NCI-H1105 treated with DMSO at 0.1 percent for 48 hours (cell line): ENCODE measurements around the gene RNF149.
"Not testable (repeated sequence)": the region's sequence is repeated elsewhere in the genome, so short reads cannot be mapped to it uniquely, and the experiment has no call there.

Experiments used
- DNase-seq: peaks from one replicate; lab custom pipeline; 2025; lab: John Stamatoyannopoulos, UW

Gene RNF149

DNA sequence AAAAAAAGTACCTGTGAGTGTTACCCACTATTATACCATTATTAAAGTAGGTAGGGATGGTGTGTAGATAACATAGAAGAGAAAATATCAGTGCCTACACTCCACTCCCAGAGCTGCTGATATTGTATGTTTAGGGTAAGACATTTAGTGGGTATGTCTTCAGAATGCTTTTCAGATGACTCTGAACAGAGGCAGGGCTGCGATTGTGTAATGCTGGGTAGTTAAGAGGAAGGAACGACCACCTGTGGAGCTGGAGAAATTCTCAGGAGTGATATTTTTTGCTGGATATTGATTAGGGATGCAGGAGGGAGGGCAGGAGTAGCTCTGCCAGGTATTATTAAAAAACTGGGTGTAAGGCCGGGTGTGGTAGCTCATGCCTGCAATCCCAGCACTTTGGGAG, 53.0 kb downstream of the RNF149 start:
- DNase-seq: no peak

DNA sequence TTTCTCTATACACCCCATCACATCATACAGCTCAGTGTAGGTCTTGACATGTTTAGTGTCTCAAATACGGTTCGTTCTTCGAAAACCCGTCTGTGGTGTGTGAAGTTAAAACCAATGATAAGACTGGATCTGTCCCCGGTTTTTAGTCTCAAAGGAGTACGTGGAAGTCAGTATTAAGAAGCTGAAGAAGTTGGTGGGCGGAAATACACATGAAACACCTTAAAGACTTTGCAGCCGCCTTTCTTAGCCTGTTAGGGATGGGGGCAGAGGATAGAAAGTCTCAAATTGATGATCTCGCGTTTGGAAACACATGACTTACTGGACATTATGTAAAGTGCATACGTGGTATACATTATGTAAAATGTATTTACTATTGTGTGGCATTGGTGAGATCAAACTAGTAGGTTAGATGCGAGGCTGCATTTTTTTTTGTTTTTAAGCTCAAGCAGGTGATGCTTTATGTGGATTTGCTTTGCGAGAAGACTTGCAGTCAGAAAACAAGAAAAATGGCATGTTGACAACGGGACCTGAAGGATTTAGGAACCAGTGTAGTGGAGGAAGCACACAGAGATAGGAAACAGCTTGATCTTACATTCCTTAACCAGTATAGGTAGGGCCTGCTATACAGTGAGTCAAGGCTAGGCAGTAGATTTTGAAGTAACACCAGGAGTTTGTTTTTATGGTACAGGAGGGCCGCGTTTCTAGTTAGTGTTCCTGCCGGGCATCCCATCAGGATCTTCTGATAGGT, 54.6 kb downstream of the RNF149 start:
- DNase-seq: no peak

DNA sequence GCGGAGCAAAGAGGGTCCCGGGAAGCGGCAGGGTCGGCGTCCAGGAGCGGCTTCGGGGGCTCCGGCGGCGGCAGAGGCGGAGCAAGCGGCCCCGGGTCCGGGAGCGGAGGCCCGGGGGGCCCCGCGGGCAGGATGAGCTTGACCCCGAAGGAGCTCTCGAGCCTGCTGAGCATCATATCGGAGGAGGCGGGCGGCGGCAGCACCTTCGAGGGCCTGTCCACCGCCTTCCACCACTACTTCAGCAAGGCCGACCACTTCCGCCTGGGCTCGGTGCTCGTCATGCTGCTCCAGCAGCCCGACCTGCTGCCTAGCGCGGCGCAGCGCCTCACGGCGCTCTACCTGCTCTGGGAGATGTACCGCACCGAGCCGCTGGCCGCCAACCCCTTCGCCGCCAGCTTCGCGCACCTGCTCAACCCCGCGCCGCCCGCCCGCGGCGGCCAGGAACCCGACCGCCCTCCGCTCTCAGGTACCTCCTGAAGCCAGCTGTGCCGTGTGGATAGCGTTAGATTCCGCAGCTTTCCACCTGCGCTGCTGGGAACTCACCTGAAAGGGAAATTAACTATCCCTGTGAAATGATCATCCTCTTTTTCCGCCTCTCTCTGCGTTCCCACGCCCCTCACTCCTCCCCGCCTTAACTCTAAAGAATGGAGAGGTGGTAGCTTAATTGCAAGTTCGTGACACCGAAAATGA, 55.3 kb downstream of the RNF149 start:
- peak; percentile 54 for DNase-seq

DNA sequence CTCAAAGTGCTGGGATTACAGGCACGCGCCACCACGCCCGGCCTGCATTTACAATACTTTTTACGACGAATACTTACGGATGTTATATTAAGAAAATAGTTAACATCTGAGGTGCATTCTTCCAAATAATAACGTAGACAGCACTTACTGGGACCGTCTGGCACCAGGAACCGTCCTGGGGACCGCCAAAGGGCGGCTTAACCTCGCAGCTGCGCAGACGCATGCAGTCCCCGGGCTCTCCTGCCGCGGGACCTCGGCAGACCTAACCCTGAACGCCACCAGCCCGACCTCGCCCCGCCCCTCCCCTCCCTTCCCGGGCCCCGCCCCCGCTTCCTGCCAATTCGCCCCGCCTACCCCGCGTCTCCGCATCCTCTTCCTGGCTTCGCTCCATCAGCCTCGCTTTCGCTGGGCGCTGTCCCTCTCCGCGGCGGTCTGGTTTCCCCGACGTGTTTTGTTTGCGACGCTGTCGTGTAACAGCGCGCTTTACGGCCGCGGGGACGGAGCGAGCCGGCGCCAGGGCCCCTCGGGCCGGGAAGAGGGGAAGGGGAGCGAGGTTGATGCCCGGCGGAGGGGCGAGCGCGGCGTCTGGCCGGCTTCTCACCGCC, 56.0 kb downstream of the RNF149 start, which contains the start of gene CNOT11:
Gene CNOT11, plus strand, starts transcription at position 479 of the 605 bp plus-strand sequence. Its CDS starts 79 bp downstream, at position 558.
- DNase-seq: peak; percentile 91

DNA sequence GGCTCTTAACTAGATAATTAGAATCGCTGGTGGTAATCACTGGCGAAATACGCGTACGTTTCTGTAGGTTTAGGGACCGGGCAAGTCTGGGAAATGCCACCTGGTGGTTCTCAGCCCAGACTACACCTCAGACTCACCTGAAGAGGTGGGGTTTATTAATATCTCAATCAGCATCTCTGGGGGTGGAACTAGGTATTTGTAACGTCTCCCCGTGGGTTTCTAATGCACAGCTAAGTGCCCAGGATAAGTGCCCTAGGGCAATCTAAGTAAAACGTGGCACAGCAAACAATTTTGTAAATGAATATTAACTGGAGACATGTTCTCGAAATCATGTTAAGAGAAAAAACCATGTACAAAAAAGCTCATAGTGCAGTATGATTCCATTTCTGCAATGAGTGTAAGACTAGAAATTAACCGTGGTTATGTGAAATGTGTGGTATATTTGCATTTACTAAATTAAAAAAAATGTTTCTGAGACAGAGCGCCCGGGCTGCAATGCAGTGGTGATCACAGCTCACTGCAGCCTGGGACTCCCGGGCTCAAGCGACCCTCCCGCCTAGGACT, 56.6 kb downstream of the RNF149 start:
- DNase-seq: peak; percentile 80

DNA sequence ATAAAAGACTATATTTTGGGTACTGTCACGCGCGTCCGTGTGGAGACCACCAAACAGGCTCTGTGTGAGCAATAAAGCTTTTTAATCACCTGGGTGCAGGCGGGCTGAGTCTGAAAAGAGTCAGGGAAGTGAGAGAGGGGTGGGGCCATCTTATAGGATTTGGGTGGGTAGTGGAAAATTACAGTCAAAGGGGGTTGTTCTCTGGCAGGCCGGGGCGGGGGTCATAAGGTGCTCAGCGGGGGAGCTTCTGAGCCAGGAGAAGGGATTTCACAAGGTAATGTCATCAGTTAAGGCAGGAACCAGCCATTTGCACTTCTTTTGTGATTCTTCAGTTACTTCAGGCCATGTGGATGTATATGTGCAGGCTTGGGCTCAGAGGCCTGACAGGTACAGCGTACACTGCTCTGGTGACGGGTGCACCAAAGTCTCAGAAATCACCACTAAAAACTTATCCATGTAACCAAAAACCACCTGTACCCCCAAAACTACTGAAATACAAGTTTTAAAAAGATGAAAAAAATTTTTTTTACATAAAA, 57.2 kb downstream of the RNF149 start:
- not testable (repeated sequence) for DNase-seq

DNA sequence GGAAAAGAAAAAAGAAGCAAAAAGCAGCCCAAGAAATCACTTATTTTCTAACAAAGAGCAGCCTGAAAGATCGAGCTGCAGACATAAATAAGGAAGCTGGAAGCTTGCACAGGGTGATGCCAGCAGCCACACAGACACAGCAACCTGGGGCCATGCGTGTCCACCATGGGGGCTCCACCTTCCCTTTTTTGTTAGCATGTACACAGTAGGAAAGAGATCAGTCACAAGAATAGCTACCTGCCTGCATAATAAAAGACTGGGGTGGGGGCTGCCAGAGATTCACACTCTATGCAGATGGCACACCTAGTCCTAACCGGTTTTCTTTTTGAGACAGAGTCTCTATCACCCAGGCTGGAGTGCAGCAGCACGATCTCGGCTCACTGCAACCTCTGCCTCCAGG, 58.7 kb downstream of the RNF149 start:
- no peak for DNase-seq

DNA sequence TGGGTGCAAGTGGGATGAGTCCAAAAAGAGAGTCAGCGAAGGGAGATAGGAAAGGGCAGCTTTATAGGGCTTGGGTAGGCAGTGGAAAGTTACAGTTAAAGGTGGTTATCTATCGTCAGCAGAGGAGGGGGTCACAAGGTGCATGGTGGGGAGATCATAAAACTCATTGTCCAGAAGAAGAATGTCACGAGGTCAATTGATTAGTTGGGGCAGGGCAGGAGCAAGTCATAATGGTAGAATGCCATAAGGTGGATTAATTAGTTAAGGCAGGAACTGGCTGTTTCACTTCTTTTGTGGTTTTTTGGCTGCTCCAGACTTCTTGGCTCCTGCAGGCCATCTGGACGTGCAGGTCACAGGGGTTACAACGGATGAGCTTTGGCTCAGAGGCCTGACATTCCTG, 59.7 kb downstream of the RNF149 start:
- DNase-seq: not testable (repeated sequence)

DNA sequence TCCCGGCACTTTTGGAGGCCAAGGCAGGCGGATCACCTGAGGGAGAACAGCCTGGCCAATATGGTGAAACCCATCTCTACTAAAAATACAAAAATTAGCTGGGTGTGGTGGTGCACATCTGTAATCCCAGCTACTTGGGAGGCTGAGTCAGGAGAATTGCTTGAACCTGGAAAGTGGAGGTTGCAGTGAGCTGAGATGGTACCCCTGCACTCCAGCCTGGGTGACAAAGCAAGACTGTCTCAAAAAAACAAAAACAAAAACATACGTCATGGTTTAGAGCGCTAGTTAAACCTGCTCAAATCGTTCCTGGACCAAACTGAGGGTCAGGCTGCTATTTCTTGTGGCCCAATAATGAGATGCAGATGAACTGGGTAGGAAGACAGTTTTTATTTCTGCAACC, 63.0 kb downstream of the RNF149 start:
- DNase-seq: not testable (repeated sequence)

DNA sequence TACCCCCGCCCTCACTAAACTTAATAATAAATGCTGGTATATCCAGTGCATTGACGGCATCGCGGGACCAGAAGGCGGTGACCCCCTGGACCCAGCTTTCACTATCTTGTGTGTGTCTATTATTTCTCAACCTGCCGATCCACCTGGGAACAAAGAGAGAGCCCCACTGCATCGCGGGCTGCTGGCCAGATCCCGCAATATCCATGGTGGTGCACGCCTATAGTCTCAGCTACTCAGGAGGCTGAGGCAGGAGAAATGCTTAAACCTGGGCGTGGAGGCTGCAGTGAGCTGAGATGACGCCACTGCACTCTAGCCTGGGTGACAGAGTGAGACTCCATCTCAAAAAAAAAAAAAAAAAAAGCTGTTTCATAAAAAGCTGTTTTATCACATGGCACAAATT, 63.6 kb downstream of the RNF149 start:
- not testable (repeated sequence) for DNase-seq

DNA sequence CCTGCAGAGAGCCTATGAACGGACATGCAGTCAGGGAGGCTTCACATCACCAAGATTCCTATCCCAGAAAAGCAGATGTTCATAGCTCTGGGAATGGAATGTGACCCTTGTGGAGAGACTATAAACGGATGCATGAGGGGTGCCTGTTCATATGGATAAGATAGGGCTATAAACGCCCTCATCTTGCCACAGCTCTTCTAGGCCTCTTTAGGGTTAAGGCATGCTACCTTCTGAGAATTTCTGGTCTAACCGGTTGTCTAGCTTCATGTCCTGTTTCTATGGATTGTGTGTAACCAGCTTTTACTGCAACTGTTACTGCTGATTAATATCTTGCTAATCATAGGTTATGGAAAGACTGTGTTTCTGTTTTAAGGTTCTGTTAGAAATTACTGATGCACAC, 64.1 kb downstream of the RNF149 start:
- not testable (repeated sequence) for DNase-seq

DNA sequence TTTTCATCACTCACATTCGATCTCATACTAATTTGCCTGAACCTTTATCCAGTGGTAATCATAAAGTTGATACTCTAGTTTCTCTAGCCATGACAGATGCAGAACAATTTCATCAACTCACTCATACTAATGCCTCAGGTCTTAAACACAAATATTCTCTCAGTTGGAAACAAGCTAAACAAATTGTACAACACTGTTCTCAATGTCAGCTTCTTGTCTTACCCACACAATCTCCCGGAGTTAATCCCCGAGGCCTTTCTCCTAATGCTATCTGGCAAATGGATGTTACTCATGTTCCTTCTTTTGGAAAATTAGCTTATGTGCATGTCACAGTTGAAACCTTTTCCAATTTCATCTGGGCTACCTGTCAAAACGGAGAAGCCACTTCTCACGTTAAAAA, 67.3 kb downstream of the RNF149 start:
- no peak for DNase-seq

DNA sequence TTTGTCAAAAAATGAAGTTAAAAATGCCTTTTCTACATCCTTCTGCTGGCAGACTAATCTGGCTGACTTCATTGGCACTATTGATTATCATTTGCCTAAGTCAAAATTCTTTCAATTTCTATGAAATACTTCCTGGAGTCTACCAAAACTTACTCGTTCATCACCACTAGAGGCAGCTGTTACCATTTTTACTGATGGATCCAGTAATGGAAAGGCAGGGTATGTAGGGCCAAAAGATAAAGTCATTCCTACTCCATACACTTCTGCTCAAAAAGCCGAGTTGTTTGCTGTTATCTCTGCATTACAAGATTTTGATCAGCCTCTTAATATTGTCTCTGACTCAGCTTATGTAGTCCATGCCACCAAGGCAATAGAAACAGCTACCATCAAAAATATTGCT, 67.8 kb downstream of the RNF149 start:
- DNase-seq: not testable (repeated sequence)

DNA sequence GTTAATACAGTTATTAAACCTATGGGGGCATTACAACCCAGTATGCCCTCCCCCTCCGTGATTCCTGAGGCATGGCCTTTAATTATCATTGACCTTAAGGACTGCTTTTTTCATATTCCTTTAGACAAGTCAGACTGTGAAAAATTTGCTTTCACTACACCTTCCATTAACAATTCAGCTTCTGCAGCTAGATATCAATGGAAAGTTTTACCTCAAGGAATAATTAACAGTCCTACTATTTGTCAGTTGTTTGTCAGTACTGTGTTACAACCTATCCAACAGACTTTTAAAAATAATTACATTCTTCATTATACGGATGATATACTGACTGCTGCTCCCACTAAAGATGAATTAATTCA, 68.8 kb downstream of the RNF149 start:
- DNase-seq: not testable (repeated sequence)

DNA sequence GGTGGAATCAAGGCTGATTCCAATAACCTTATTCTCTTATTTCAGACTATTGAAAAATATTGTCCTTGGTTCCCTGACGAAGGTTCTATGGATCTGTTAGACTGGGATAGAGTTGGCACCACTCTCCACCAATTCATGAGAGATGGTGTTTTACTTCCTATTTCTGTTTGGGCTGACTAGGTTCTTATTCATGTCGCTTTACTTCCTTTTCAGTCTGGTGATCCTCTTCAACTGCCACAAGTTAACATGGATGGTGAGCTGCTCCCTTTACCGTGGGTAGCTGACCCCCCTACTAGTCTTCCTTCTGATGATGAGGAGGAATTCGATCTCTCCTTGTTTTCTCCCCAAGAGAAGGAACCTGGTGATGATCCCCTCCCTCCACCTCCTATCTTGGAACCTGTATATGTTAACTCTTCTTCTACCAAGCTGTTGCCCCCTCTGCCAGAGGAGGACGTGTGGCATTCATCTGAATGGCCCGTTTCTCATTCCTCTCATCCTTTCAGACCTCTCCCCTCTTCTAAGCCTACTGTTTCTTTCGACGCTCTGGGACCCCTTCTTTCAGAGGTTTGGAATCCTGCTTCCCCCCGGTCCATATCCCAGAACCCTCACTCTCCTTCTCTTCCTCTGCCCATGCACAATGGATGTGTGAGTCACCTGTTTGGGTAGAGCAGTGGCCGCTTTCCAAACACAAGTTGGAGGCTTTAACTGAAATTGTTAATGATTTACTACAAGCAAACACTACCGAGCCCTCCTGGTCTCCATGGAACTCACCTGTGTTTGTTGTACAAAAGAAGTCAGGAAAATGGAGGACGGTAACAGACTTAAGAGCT, 69.4 kb downstream of the RNF149 start:
- no peak for DNase-seq

DNA sequence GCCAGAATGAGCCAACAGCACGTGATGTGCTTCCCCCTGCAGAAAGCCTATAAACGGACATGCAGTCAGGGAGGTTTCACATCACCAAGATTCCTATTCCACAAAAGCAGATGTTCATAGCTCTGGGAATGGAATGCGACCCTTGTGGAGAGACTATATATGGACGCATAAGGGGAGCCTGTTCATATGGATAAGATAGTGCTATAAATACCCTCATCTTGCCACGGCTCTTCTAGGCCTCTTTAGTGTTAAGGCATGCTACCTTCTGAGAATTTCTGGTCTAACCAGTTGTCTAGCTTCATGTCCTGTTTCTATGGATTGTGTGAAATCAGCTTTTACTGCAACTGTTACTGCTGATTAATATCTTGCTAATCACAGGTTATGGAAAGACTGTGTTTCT, 70.6 kb downstream of the RNF149 start:
- not testable (repeated sequence) for DNase-seq

DNA sequence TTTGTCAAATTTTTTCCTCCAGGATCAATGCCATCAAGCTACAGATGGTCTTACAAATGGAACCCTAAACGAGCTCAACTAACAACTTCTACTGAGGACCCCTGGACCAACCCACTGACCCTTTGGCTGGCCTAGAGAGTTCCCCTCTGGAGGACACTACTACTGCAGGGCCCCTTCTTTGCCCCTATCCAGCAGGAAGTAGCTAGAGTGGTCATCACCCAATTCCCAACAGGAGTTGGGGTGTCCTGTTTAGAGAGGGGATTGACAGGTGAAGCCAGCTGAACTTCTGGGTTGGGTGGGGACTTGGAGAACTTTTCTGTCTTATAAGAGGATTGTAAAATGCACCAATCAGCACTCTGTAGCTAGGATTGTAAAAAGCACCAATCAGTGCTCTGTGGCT, 72.5 kb downstream of the RNF149 start:
- DNase-seq: not testable (repeated sequence)

DNA sequence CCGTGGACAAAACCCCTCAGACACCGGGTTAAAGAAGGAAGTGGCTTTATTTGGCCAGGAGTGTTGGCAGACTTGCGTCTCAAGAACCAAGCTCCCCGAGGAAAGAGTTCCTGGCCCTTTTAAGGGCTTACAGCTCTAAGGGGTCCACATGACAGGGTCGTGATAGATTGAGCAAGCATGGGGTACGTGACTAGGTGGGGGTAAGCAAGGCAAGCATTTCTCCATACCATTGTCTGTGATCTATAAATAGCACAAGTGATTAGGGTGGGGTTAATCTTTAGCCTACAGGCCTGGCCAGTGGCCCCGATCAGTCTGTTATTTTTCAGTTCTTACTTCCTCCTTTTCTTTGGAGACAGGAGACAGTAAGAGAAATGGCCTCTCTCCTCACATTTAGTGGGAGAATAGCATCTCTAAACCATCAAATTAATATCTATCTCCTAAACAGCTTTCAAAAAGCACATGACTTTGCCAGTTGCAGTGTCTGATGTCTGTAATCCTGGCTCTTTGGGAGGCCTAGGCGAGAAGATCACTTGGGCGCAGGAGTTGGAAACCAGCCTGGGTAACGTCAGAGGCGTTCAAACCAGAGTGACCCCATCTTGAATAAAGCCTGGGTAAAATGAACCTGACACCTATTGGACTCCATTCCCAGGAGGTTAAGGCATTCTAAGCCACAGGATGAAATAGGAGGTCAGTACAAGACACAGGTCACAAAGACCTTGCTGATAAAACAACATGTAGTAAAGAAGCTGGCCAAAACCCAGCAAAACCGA, 74.1 kb downstream of the RNF149 start:
- no peak for DNase-seq

DNA sequence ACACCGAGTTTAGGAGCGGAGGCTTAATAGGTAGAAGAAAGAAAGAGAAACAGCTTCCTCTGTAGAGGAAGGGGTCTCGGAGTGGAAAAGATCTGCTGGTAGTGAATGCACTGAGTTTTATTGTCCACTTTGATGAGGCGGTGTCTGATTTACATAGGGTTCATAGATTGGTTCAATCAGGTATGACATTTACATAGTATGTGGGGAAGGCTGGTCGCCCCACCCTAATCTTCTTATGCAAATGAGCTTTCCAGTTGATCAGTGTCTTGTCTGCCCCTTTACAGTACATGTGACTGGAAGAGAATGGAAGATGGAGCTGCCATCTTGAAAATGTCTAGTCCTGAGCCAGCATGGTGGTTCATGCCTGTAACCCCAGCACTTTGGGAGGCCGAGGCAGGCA, 75.7 kb downstream of the RNF149 start:
- DNase-seq: no peak

DNA sequence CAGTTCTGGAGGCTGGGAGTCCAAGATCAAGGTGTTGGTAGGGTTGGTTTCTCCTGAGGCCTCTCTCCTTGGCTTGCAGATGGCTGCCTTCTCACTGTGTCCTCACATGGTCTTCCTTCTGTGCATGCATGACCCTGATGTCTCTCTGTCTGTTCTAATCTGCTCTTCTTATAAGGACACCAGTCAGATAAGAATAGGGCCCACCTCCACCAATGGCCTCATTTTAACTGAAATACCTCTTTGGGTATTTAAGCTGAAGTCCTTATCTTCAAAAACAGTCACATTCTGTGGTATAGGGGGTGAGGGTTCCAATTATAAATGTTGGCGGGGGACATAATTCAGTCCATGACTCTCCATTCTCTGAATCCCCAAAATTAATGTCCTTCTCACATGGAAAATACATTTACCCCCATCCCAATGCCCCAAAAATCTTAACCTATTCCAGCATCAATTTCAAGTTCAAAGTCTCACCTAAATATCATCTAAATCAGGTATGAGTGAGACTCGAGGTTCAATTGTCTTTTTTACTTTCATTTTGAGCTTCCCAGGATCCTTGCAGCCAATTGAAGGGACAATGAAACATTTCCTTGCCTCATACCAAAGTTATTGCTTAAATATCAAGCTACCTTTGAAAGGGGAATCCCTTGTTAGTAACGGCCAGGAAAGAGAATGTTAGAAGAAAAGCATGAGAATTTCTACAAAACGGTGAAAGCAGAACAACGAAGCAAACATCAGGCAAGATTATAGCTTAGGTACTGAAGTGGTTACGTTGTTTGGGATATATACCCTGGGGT, 76.4 kb downstream of the RNF149 start:
- no peak for DNase-seq
